ENCODE measurements around the gene TAGAP. TPM values are rescaled to one million over a fixed set of nuclear protein-coding genes. Genes with fewer than 3 reads are reported as not detected.
"Not testable (repeated sequence)": the region's sequence is repeated elsewhere in the genome, so short reads cannot be mapped to it uniquely, and the experiment has no call there.

TAGAP gene
- total and polyA plus RNA-seq, 2 experiments from 2014 or later = not detected

DNA sequence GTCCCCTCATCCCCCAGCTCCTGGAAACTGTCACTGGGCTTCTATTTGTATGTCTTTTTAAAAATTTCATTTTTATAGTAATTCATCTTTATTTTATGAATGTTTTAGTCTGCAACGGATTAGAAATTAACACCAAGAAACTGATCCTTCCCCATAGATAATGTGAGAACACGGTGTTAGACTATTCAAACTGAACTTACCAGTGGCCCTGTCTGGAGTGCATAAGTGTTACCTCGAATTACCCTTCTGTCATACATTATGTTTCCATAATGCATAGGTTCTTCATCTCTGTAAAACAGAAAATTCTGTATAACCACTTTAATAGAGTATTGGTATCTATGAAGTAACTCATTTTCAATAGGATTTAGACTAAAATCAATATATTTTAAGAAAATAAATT lies 51.2 kb downstream of the TAGAP start:
- no peaks in the 10 kb centered on the region for H4K20me1 ChIP-seq (ENCODE audit: insufficient read depth)
- no peaks in the 10 kb centered on the region for H3K27me3 ChIP-seq (replicated peaks; ENCODE audit: insufficient read depth)
- no peaks in the 10 kb centered on the region for H3K36me3 ChIP-seq (ENCODE audit: low read depth)
- H3K9ac ChIP-seq = no peak overlapping the region
- H3K79me2 ChIP-seq (ENCODE audit: insufficient read depth) = peaks cover 5% of the 10 kb centered on the region
- in situ Hi-C loops (cut with MboI) = no loop called here
- TF ChIP-seq EZH2 (IDR thresholded peaks at IDR 0.05; ENCODE audit: insufficient read depth, poor library complexity, severe bottlenecking) = no peak
- TF ChIP-seq EZH2phosphoT487 (IDR thresholded peaks at IDR 0.05; ENCODE audit: insufficient read depth, low read depth) = no peak
- peaks cover 12% of the 10 kb centered on the region; the same call in 1 of the 2 replicates for H3F3A ChIP-seq (ENCODE audit: insufficient read depth)
- no peaks in the 10 kb centered on the region for H3K9me3 ChIP-seq (ENCODE audit: low read depth)
- no peak for DNase-seq
- 74 to 79% methylated on average over 3 of the region's 3 CpGs for WGBS, 2 experiments (ENCODE audit: low coverage in 1 of 2, low lambda C conversion rate in 2 of 2, missing lambda C conversion rate in 2 of 2)
- H3K27ac ChIP-seq = no peak overlapping the region
- no peak overlapping the region for H3K4me2 ChIP-seq (ENCODE audit: unreplicated experiment)
- no peaks in the 10 kb centered on the region for H3K9me2 ChIP-seq (ENCODE audit: insufficient read depth)
- no peak overlapping the region for H3K4me3 ChIP-seq
- no peak overlapping the region for H2AFZ ChIP-seq
- peaks cover 4% of the 10 kb centered on the region for H3K4me1 ChIP-seq (ENCODE audit: insufficient read depth)

DNA sequence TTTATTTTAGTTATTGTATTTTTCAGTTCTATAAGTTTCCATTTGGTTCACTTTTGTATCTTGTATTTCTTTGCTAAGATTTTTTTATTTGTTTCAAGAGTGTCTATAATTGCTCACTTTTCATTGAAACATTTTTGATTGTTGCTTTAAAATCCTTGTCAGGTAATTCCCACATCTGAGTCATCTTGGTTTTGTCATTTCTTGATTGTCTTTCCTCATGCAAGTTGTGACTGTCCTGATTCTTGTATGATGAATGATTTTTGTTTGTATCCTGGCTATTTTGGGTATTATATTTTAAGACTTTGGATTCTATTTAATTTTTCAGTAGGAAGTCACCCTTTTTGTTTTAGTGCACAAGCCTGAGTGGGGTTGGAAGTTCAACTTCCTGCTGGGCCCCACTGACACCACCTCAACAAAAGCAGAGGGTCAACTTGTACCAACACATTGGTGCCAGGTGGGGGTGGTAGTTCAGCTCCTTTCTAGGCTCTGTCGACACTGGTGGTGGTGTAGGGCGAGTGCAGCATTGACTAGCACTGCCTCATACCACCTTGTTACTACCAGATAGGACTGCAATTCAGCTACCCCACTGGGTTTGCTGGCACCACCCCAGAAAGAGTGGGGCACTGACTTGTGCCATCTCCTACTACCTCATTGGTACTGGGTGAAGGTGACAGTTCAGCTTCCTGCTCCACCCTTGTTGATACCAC lies 53.6 kb downstream of the TAGAP start:
- no peak overlapping the region for H3K27ac ChIP-seq
- no peak for TF ChIP-seq EZH2phosphoT487 (IDR thresholded peaks at IDR 0.05; ENCODE audit: insufficient read depth, low read depth)
- no peak for TF ChIP-seq EZH2 (IDR thresholded peaks at IDR 0.05; ENCODE audit: insufficient read depth, poor library complexity, severe bottlenecking)
- H3F3A ChIP-seq (ENCODE audit: insufficient read depth) = peaks cover 5% of the 10 kb centered on the region; the same call in 1 of the 2 replicates
- peaks cover 5% of the 10 kb centered on the region for H3K79me2 ChIP-seq (ENCODE audit: insufficient read depth)
- peaks cover 4% of the 10 kb centered on the region for H3K4me1 ChIP-seq (ENCODE audit: insufficient read depth)
- no peaks in the 10 kb centered on the region for H3K27me3 ChIP-seq (replicated peaks; ENCODE audit: insufficient read depth)
- H2AFZ ChIP-seq = no peak overlapping the region
- H4K20me1 ChIP-seq (ENCODE audit: insufficient read depth) = no peaks in the 10 kb centered on the region
- H3K9ac ChIP-seq = no peak overlapping the region
- WGBS, 2 experiments (ENCODE audit: low coverage in 1 of 2, low lambda C conversion rate in 2 of 2, missing lambda C conversion rate in 2 of 2) = 97% methylated on average over 2 of the region's 2 CpGs
- H3K36me3 ChIP-seq (ENCODE audit: low read depth) = no peaks in the 10 kb centered on the region
- H3K4me2 ChIP-seq (ENCODE audit: unreplicated experiment) = no peak overlapping the region
- H3K9me3 ChIP-seq (ENCODE audit: low read depth) = no peaks in the 10 kb centered on the region
- in situ Hi-C loops (cut with MboI) = no loop called here
- no peak for DNase-seq
- no peaks in the 10 kb centered on the region for H3K9me2 ChIP-seq (ENCODE audit: insufficient read depth)
- H3K4me3 ChIP-seq = no peak overlapping the region

DNA sequence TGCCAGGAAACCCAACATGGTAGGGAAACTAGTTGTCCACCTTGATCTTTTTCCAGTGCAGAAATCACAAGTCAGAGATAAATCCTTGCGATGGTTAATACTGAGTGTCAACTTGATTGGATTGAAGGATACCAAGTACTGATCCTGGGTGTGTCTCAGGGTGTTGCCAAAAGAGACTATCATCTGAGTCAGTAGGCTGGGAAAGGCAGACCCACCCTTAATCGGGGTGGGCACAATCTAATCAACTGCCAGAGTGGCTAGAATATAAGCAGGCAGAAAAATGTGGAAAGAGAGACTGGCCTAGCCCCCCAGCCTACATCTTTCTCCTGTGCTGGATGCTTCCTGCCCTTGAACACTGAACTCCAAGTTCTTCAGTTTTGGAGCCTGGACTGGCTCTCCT lies 55.1 kb downstream of the TAGAP start:
- H3K9ac ChIP-seq; H3K4me1 ChIP-seq (ENCODE audit: insufficient read depth); H2AFZ ChIP-seq; H4K20me1 ChIP-seq (ENCODE audit: insufficient read depth); H3K27me3 ChIP-seq (replicated peaks; ENCODE audit: insufficient read depth); H3K4me2 ChIP-seq (ENCODE audit: unreplicated experiment); H3K9me3 ChIP-seq (ENCODE audit: low read depth); H3K9me2 ChIP-seq (ENCODE audit: insufficient read depth); H3K4me3 ChIP-seq; H3K36me3 ChIP-seq (ENCODE audit: low read depth); in situ Hi-C loops (cut with MboI); H3F3A ChIP-seq (ENCODE audit: insufficient read depth); H3K79me2 ChIP-seq (ENCODE audit: insufficient read depth); DNase-seq; H3K27ac ChIP-seq: not testable (repeated sequence)
- WGBS, 2 experiments (ENCODE audit: low coverage in 1 of 2, low lambda C conversion rate in 2 of 2, missing lambda C conversion rate in 2 of 2) = 61 to 67% methylated on average over 2 of the region's 2 CpGs

DNA sequence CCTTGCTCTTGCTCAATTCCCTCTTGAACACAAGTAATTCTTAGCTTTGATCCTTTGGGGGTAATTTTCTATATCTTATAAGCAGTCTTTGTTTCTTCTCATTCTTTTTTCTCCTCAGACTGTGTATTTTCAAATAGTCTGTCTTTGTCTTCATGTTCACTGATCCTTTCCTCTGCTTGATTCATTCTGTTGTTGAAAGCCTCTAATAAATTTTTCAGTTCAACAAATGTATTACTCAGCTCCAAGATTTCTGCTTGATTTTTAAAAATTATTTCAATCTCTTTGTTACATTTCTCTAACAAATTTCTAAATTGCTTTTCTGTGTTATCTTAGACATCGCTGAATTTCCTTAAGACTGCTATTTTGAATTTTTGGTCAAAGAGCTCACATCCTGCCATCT lies 56.3 kb downstream of the TAGAP start:
- Histone ChIP-seq H4K20me1 (ENCODE audit: insufficient read depth) (no peaks in the 10 kb centered on the region), H3K9me2 (ENCODE audit: insufficient read depth) (no peaks in the 10 kb centered on the region), H3K27ac (no peak overlapping the region), H3K9ac (no peak overlapping the region), H3K4me2 (ENCODE audit: unreplicated experiment) (no peak overlapping the region), H3K9me3 (ENCODE audit: low read depth) (no peaks in the 10 kb centered on the region), H3K27me3 (replicated peaks; ENCODE audit: insufficient read depth) (no peaks in the 10 kb centered on the region), H2AFZ (no peak overlapping the region), H3K4me1 (ENCODE audit: insufficient read depth) (no peaks in the 10 kb centered on the region), H3K4me3 (no peak overlapping the region), H3K36me3 (ENCODE audit: low read depth) (no peaks in the 10 kb centered on the region), H3K79me2 (ENCODE audit: insufficient read depth) (no peaks in the 10 kb centered on the region), H3F3A (ENCODE audit: insufficient read depth) (no peaks in the 10 kb centered on the region)
- WGBS, 2 experiments (ENCODE audit: low coverage in 1 of 2, low lambda C conversion rate in 2 of 2, missing lambda C conversion rate in 2 of 2) = 97 to 100% methylated on average over 1 of the region's 1 CpG
- in situ Hi-C loops (cut with MboI) = no loop called here
- DNase-seq = no peak
- TF ChIP-seq EZH2phosphoT487 (IDR thresholded peaks at IDR 0.05; ENCODE audit: insufficient read depth, low read depth) = no peak
- no peak for TF ChIP-seq EZH2 (IDR thresholded peaks at IDR 0.05; ENCODE audit: insufficient read depth, poor library complexity, severe bottlenecking)

DNA sequence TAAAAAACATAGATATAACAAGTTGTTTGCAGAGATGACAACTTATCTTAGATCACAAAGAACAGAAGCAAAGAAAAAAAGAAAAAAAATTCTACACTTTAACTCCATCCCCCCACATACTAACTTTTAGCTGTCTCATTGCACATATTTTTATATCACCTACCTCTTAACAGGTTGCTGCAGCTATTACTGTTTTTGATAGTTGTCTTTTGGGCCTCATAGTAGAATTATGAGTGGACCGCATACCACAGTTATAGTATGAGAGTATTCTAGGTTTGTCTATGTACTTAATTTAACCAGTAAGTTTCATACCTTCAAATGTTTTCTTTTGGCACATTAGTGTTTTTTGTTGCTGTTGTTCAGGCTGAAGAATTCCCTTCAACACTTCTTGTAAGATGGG lies 57.1 kb downstream of the TAGAP start:
- H3K4me3 ChIP-seq = no peak overlapping the region
- no peak overlapping the region for H3K27ac ChIP-seq
- no peaks in the 10 kb centered on the region for H4K20me1 ChIP-seq (ENCODE audit: insufficient read depth)
- no peaks in the 10 kb centered on the region for H3F3A ChIP-seq (ENCODE audit: insufficient read depth)
- H3K9me3 ChIP-seq (ENCODE audit: low read depth) = no peaks in the 10 kb centered on the region
- no peak for DNase-seq
- H3K9me2 ChIP-seq (ENCODE audit: insufficient read depth) = no peaks in the 10 kb centered on the region
- no peaks in the 10 kb centered on the region for H3K4me1 ChIP-seq (ENCODE audit: insufficient read depth)
- H3K27me3 ChIP-seq (replicated peaks; ENCODE audit: insufficient read depth) = no peaks in the 10 kb centered on the region
- in situ Hi-C loops (cut with MboI) = no loop called here
- no peaks in the 10 kb centered on the region for H3K36me3 ChIP-seq (ENCODE audit: low read depth)
- H2AFZ ChIP-seq = no peak overlapping the region
- no peaks in the 10 kb centered on the region for H3K79me2 ChIP-seq (ENCODE audit: insufficient read depth)
- no peak overlapping the region for H3K4me2 ChIP-seq (ENCODE audit: unreplicated experiment)
- H3K9ac ChIP-seq = no peak overlapping the region
- TF ChIP-seq EZH2 (IDR thresholded peaks at IDR 0.05; ENCODE audit: insufficient read depth, poor library complexity, severe bottlenecking) (no peak), EZH2phosphoT487 (IDR thresholded peaks at IDR 0.05; ENCODE audit: insufficient read depth, low read depth) (no peak)
- 93 to 96% methylated on average over 1 of the region's 1 CpG for WGBS, 2 experiments (ENCODE audit: low coverage in 1 of 2, low lambda C conversion rate in 2 of 2, missing lambda C conversion rate in 2 of 2)

Other genes starting within 250 kb of the TAGAP start
- gene EZR, start 225.6 kb downstream of the TAGAP start, total RNA-seq (2014; rRNA removed; shearing (Covaris generic)) = 52.4 and 59.4 TPM in 2 replicates
- 65.2 and 66.8 TPM in 2 replicates for gene EZR, start 225.6 kb downstream of the TAGAP start, polyA plus RNA-seq (2016; fragmentation: Nextera tagmentation; extraction: Ambion mirVana)
- 7.2 and 9.4 TPM in 2 replicates for gene RSPH3, start 44.8 kb downstream of the TAGAP start, total RNA-seq (2014; rRNA removed; shearing (Covaris generic))
- gene RSPH3, start 44.8 kb downstream of the TAGAP start, polyA plus RNA-seq (2016; fragmentation: Nextera tagmentation; extraction: Ambion mirVana) = 14.6 and 15.1 TPM in 2 replicates
- 4.8 and 5.2 TPM in 2 replicates for gene FNDC1, start 124.4 kb upstream of the TAGAP start, total RNA-seq (2014; rRNA removed; shearing (Covaris generic))
- gene FNDC1, start 124.4 kb upstream of the TAGAP start, polyA plus RNA-seq (2016; fragmentation: Nextera tagmentation; extraction: Ambion mirVana) = 7.8 and 8.6 TPM in 2 replicates

All from GM23248 (cell line).